GM23338 (cell line): ENCODE measurements around the gene IGFBP6.

Source experiments
- CREB1 ChIP-seq: fragments of 250-450 bp; sonication (Bioruptor Pico); IDR thresholded peaks from 2 replicates; pipeline ENCODE4 v1.5.0; 2020; ENCODE audit warnings: low read depth, mild to moderate bottlenecking, moderate library complexity
- CTCF ChIP-seq, 2 experiments: fragments of 200-600 bp in 1 of 2; sonication (generic) in 1 of 2; conservative IDR thresholded peaks; 2 replicates each; pipeline versions ENCODE4 v1.5.1 to v1.6.1; 2016 to 2017; ENCODE audit warnings: antibody characterized with exemption in 2 of 2, low read depth in 2 of 2, mild to moderate bottlenecking in 2 of 2, moderate library complexity in 1 of 2
- ETS1 ChIP-seq: IDR thresholded peaks from 2 replicates; pipeline ENCODE4 v1.6.1; 2016; ENCODE audit warnings: antibody characterized with exemption
- EZH2 ChIP-seq: fragments of 200-600 bp; sonication (generic); IDR thresholded peaks from one replicate; pipeline ENCODE4 v1.8.0; 2017; ENCODE audit warnings: antibody characterized with exemption, mild to moderate bottlenecking, low read depth; ENCODE audit not compliant: unreplicated experiment
- EZH2phosphoT487 ChIP-seq: fragments of 200-600 bp; sonication (generic); IDR thresholded peaks from one replicate; pipeline ENCODE4 v1.8.1; 2018; ENCODE audit warnings: antibody characterized with exemption; ENCODE audit not compliant: unreplicated experiment
- JUNB ChIP-seq: IDR thresholded peaks from one replicate; pipeline ENCODE4 v1.6.1; 2016; ENCODE audit warnings: antibody characterized with exemption; ENCODE audit not compliant: unreplicated experiment
- NANOG ChIP-seq: IDR thresholded peaks from 2 replicates; pipeline ENCODE4 v1.6.1; 2016; ENCODE audit warnings: antibody characterized with exemption, borderline replicate concordance
- POLR2AphosphoS5 ChIP-seq: IDR thresholded peaks from 2 replicates; pipeline ENCODE4 v1.6.1; 2016; ENCODE audit warnings: antibody characterized with exemption, low read depth
- REST ChIP-seq: IDR thresholded peaks from one replicate; pipeline ENCODE4 v1.6.1; 2018; ENCODE audit warnings: antibody characterized with exemption; ENCODE audit not compliant: unreplicated experiment
- STAT1 ChIP-seq: IDR thresholded peaks from one replicate; pipeline ENCODE4 v1.6.1; 2016; ENCODE audit warnings: antibody characterized with exemption; ENCODE audit not compliant: unreplicated experiment
- ZNF114 ChIP-seq: fragments of 250-450 bp; sonication (Bioruptor Pico); IDR thresholded peaks from 2 replicates; pipeline ENCODE4 v1.5.0; 2020; ENCODE audit warnings: mild to moderate bottlenecking, moderate library complexity
- ZNF331 ChIP-seq: fragments of 250-450 bp; sonication (Bioruptor Pico); IDR thresholded peaks from 2 replicates; pipeline ENCODE4 v1.5.0; 2020; ENCODE audit warnings: low read depth, mild to moderate bottlenecking, moderate library complexity

GRCh38 chr12:53053218-53054111 is 44.0 kb upstream of the IGFBP6 start:
- TF ChIP-seq CTCF (conservative IDR thresholded peaks at IDR 0.05; ENCODE audit: low read depth in 2 of 2) (peak; percentile 93 to 94), POLR2AphosphoS5 (no peak), CREB1 (CRISPR knock-in tag) (peak; percentile 32; the same call in 1 of the 2 replicates), EZH2 (no peak), REST (no peak), ZNF331 (CRISPR knock-in tag) (no peak), STAT1 (no peak), ETS1 (no peak), JUNB (no peak), EZH2phosphoT487 (no peak), NANOG (no peak), ZNF114 (CRISPR knock-in tag) (no peak)
